Stromal cell of bone marrow (primary cell): ENCODE data around the gene GIGYF1.

ENCODE experiments used
- DNase-seq: peaks from one replicate; pipeline ENCODE4 v3.0.0-alpha.2; 2012; ENCODE audit warnings: low read depth

Gene GIGYF1

DNA sequence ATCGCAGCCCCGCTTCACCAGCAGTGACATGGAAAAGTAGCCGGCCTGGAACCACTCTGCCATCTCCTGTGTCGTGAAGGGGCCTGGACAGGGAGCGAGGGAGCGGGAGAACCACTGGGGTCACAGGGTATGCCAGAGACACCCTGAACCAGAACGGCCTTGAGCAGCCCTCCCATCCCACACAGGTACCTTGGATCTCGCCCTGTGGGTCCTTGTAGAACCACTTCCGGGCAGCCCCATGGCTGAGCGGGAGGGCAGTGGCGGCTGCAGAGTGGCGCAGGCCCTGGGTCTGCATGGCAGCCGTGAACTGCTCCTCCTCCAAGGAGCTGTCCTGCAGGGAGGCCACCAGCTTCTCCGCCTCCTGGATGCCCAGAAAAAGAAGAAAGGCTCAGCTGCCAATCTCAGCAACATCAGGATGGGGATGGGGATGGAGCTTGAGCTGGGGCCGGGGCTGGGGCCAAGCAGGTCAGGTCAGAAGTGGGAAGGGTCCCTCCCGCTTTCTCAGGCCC lies 9.5 kb downstream of the GIGYF1 start:
- no peak for DNase-seq

DNA sequence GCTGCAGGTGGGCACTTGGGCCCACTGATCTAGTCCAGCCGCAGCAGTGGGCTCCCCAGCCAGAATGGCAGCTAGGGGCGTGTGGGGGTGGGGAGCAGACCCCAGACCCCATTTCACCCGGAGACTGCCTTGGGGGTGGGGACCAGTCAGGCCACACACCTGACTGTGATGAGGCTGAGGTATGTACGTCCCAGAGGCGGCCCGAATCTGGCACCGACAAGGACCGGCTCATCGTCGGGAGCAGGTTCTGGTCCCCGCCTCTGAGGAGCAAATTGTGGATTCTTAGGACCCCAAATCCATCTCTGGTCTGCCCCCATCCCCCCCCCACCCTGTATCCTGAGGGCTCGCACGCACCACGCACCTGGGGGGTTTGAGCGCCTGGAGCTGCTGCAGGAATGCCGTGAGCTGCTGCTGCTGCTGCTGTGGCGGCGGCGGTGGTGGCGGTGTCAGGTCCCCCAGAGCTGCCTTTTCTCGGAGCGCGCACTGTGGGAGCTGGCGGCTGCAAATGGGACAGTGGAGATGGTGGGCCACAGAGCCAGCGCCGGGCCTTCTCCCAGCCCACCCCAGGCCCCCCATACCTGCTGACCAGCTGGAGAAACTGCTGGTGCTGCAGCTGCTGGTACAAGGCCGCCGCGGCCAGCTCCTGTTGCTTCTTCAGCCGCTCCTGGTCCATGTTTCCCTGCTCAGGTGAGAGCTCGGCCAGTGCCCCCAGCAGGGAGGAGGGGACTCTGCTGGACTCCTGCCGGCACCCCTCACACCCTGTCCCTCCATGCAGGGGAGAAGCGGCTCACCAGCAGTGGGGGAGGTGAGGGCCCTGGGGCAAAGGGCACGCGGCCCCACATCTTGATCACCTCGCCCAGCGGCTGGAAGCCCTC lies 10.2 kb downstream of the GIGYF1 start:
- DNase-seq: no peak

DNA sequence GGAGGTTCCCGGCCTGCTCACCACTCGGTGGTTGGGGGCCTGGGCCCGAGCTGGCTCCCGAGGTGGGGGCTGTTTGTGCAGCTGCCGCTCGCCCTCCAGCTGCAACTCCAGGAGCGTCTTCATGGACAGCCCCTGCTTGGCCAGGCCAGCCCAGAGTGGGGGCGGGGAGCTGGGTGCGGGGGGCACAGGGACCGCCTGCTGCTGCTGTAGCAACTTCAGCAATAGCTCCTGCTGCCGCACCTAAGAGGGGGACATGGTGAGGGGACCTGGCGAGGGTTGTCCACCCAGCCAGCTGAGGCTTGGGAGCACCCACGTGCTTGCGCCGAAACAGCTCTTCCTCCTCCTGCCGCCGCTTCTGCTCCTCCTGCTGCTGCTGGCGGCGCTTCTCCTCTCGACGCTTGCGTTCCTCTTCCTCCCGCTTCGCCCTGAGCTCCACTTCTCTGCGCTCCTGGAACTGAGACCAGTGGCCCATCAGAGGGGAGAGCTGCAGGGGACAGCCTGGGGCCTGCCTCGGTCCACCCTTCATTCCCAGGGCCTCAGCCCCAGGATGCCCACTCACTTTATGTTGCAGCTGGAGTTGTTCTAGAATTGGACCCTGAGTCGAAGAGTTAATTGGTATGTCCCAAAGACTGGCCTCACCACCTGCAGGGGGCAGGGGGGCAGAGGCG lies 10.9 kb downstream of the GIGYF1 start:
- DNase-seq: no peak

DNA sequence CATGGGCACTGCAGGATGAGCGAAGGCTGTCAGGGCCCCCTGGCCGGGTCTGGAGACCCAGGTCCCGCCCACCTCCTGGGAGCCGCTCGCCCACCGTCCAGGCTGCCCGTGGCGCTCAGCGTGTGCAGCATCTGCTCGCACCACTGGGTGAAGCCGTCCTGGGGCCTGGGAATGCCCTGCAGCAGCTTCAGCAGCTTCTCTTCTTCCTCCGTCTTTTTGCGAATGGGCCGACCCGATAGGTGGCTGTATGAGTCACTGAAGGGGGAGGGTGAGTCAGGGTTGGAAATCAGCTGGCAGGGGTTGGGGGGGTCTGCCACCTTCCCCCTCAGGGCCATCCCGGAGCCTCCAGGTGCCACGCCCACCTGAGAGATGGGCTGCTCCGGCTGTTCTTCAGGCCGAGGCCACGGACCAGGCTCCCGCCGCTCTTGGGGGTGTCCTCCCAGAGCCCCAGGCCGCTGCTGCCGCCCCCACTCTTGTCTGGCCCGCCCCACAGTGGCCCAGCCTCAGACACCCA lies 11.8 kb downstream of the GIGYF1 start:
- DNase-seq: no peak

DNA sequence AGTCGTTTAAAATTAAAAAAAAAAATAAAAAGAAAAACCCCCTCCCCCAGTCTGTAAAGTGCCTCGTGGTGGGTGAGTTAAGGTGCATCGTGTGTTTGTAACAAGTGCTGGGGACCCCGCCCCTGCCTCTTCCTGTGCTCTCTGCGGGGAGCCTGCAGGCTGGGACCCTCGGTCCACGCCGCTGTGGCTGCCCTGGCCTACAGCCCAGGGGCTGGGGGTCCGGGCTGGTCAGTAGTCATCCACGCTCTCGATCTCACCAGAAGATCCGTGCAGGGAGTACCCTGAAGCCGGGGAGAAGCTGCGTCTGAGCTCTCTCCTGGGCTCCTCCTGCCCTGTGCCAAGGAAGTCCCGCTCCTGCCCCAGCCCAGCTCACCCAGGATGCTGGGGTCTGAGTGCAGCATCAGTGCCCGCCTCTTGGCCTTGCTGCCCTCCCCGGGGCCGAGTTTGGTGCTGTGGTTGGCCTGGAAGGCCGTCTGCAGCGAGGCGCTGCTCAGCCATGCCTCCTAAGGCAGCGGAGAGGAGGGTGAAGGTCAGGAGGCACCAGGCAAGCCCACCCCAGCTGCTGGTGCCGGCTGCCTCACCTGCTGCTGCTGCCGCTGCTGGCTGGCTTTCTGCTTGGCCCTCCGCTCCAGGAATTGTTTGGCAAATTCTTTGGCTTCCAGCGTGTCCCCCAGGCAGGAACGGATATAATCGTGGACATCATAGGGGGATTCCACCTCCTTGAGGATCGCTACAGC lies 12.4 kb downstream of the GIGYF1 start:
- DNase-seq: no peak

DNA sequence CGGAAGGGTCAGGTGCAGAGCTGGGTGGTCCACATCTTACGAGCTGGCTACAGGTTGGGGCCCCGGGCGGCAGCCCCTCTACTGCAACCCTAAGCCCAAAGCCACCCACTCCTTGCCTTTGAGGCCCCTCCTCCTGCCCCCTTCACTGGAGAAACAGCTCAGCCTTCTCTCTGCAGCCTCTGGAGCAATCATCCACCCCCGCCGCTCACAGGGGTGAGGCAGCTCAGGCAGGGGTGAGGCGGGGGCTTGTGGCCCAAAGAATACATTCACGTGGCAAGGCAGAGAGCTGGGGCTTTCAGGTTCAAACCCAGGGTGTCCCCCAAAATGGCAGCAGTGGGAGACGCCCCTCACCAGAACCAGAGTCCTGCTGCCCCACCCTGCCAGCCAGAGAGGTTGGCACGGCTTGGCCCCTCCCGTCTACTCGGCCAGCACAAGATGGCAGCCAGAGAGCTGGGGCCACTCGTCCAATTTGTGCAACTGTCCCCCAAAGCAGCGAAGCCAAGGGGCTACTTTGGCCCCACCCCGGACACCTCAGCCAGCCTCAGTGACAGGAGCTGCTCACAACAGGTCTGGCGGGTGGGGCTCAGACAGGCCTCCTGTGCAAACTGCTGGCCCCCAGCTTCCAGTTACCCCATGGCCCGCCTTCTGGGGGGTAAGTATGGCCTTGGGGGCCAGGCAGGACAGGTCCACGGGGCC lies 13.3 kb downstream of the GIGYF1 start:
- DNase-seq: no peak

DNA sequence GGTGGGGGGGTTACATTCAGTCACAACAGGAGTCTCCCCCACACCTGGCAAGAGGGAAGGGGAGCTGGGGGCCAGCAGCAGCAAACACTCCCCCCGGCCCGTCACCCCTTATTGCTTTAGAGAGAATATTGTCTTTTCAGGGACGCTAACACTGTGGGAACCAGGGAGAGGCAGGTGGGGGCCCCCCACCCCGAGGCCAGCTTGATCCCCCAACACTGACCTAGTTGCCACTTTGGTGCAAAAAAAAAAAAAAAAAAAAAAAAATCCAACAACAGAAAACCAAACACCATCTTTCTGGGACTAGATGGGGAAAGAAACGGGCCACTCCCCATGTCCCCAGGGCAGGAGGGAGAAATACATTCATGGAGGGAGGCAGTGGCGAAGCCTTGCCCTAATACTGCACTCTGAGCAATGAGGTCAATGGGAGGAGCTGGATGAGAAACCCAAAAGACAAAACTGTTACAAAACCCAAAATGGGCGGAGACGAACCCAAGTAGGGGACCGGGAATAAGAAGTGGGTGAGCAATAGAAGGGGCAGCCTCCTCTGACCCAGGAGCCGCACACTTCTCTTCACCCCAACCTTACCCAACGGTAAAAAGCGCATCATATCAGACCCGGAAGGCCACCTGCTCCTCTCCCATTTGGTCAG lies 14.0 kb downstream of the GIGYF1 start:
- DNase-seq: peak; percentile 69

DNA sequence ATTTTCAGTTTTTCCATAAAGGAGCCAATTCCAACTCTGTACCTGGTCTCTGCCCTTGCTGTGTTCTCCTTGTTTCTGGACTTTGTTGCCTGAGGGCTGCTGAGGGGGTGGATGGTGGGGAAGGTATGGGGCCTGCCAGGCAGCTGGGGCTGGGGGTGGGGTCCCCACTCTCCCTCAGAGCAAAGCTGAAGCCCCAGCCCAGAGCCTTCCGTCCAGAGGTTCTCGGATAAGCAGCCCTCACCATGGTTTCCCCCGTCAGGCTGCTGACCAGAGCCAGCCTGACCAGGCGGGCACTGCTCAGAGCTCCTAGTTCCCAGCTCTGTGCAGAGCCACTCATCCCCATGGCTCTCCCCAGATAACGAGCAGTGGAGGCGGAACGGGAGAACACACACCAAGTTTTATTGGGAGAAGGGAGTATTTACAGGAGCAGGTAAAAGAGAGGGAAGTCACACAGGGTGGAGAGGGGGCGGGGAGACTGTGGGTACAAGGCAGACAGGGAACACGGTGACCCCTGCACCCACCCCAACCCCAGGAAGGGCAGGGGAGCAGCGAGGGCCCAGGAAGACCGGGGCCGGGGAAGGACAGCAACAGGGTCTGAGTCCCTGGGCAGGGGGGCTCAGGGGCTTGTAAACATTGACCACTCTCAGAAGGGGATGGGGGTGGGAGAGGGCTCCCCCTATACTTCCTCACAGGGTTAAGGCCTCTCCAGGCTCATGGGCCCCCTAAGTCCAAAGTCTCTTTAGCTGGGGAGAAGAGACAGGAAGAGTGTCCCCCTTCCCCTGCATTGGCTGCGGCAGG lies 14.7 kb downstream of the GIGYF1 start:
- DNase-seq: no peak

DNA sequence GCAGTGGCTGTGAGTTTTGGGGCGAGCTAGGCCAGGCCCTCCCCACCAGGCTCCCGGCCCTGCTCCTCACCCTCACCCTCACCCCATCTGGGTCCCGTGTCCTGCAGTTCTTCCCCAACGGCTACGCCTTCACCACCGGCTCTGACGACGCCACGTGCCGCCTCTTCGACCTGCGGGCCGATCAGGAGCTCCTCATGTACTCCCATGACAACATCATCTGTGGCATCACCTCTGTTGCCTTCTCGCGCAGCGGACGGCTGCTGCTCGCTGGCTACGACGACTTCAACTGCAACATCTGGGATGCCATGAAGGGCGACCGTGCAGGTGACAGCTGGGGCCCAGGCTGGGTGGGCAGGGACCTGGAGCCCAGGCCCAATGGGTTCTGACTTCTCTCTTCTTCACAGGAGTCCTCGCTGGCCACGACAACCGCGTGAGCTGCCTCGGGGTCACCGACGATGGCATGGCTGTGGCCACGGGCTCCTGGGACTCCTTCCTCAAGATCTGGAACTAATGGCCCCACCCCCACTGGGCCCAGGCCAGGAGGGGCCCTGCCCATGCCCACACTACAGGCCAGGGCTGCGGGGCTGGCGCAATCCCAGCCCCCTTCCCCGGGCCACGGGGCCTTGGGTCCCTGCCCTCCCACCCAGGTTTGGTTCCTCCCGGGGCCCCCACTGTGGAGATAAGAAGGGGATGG lies 15.6 kb downstream of the GIGYF1 start:
- DNase-seq: no peak

DNA sequence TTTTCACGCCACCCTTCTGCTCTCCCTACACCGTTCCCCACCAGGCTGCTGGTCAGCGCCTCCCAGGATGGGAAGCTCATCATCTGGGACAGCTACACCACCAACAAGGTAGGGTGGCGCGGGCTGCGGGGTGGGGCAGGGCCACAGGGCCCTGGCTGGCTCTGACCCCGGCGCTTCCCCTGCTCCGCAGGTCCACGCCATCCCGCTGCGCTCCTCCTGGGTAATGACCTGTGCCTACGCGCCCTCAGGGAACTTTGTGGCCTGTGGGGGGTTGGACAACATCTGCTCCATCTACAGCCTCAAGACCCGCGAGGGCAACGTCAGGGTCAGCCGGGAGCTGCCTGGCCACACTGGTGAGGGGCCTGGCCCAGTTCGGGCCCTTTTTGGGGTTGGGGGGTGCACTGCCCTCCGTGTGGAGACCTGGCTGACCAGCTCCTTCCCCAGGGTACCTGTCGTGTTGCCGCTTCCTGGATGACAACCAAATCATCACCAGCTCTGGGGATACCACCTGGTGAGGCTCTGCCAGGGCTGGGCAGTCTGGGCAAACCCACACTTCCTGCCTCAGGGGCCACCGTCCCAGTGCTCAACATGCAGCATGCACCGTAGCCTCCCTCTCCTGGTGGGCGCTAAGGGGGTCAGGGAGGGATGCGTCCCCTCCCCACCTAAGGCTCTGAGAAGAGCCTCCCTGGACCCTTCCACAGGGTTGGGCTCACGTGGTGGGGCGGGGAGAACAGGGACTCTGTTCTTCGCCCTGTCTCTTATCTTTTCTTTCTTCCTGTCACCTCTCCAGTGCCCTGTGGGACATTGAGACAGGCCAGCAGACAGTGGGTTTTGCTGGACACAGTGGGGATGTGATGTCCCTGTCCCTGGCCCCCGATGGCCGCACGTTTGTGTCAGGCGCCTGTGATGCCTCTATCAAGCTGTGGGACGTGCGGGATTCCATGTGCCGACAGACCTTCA lies 16.5 kb downstream of the GIGYF1 start:
- no peak for DNase-seq

DNA sequence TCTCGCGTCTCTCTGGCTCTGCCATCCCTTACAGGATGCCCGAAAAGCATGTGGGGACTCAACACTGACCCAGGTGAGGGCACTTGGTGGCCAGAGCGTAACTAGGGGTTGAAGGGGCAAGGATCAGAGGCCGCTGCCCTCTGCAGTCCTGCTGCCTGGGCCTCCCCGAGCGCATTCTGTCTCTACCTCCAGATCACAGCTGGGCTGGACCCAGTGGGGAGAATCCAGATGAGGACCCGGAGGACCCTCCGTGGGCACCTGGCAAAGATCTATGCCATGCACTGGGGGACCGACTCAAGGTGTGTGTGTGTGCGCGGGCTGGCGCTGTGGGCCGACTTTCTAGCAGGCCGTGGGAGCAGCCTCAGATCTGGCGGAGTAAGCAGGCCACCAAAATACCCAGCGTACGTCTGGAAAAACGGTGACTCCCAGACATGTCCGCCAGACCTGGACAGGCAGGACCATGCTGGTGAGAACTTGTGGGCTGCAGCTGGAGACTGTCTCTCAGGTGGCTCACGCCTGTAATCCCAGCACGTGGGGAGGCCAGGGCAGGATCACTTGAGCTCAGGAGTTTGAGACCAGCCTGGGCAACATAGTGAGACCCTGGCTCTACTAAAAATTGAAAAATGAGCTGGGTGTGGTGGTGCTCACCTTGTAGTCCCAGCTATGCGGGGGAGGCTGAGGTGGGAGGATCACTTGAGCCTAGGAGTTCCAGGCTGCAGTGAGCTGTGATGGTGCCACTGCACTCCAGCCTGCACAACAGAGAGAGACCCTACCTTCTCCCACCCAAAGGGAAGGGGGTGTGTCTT lies 17.3 kb downstream of the GIGYF1 start:
- DNase-seq: no peak

DNA sequence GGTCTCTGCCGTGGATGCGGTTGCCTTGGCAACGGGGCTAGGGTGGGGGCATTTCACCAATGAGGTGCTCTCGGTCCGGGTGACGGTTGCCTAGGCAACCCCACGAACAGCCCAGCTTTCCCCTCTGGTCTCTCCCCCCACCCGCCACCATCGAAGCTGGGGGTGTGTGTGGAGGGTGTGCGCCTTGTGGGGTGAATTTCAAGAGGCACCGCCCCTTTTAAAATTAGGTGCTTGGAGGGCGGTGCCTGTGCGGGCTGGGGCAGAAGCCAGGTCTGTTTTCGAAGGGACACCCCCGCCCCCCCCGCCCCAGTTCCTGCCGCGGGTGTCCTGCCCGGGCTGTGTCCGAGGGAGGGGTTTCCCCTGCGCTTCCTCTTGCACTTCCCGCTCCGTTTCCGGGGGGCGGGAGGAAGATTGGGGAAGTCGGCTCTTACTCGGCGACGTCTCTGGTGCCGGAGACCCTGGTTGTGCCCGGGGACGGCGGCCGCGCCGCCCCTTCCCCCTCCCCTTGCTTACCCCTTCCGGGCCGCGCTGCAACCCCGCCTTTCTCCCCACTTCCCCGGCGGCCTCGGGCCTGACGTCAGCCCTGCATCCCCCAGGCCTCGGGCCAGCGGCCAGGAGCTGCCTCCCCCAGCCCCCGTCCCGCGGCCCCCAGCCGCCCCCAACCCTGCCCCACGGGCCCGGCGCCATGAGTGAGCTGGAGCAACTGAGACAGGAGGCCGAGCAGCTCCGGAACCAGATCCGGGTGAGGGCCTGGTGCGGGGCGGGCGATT lies 18.3 kb downstream of the GIGYF1 start:
- no peak for DNase-seq

DNA sequence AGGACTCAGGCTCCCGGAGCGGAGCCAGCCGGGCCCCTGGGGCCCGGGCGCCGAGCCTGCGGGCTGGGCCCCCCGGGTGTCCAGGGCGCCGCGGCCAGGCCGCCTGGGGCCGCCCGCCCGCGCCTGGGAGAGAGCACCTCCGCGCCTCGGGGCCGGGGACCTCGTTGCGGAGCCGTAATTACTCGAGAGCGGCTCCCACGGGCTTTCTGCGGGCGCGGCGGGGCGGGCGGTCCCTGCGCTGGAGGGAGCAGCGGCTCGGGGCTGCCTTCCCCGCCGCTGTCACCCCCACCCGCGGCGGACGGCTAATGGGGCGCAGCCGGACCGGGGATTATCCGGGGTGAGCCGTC lies 19.0 kb downstream of the GIGYF1 start:
- DNase-seq: no peak

DNA sequence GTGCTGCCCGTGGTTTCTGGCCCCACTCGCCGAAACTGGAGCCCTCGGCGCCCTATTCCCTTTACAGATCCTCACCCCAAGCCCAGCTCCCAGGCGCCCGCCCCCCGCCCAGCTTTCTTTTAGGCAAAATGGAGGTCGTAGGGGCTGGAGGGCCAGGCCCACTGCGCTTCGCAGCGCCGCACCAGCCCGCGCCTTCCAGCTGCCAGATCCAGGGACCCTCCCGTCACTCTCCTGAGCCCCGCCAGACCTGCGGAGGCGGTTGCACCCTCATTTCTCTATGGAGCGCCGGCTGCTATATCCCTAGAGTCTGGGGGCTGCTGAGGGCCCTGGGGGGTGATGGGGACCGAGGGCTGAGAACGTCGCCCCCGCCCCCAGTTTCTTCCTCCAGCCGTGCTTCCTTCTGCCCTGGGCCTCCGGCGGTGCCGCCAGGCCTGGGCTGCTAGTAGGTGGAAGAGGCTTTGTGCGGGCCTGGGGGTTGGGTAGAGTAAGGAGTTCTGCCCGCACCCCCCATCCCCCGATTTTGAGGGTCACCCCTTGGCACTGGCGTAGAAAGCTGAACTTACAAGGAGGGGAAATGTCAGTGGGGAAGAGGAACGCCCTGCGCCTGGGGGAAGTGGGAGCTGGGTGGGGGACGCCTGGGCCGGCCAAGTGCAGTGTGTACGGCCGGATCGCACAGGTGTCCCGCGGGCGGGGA lies 19.5 kb downstream of the GIGYF1 start:
- no peak for DNase-seq

DNA sequence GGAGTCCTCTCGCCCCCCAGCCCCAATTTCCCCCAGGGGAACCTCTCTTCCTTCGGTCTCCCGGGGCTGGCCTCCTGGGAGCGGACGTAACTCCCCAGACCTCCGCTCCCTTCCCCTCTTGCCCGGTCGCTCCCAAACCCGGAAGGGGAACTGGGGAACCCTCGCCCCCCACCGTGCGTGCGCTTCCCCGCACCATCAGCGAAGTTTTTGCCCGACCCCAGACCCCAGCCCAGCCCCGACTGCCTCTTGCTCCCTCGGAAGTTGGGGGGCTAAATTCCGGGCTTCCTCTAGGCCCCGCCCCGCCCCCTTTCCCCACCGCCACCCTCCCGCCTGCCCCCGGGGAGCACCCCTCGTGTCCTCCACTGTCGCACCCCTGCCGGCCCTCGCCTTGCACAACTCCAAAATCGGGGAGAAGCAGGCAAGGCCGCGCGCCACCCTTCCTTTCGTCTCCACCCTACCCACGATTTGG lies 20.1 kb downstream of the GIGYF1 start:
- DNase-seq: no peak

DNA sequence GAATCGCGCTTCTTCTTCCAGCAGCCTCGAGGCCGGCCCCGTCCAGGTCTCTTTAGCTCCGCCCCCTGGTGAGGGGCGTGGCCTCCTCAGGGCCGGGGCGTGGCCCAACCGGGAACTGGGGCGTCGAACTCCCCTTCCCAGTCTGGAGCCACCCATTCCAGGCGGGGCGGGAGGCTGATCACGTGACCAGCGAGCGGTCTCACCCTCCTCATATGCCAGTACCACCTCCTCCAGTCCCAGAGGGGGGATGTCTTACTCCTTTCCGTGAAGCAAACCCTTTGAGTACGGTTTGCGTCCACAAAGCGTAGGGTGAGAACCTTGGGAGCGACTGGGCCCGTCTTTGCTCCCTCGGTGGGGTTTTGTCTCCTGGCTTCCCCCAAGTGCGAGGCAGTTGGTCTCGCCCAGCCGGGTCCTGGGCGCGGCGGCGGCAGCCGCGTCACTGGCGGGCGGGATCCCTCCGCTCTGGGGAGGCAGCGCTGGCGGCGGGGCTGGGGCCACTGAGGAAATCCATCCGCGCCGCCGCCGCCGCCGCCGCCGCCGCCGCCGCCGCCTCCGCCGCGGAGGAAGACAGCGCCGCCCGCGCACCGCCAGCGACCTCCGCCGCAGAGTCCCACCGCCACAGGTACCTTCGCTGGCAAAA lies 20.6 kb downstream of the GIGYF1 start, which contains the start of gene GNB2:
Gene GNB2, plus strand, starts transcription at position 439 of the 640 bp plus-strand sequence. CDS start 2,526 bp downstream, outside the sequence.
- peak; percentile 97 for DNase-seq
